Suprapubic skin (tissue), 4 donors: ENCODE data around the gene SLC25A20.

Experiments
- CTCF ChIP-seq, 2 donors: fragments of 200-600 bp in 1 of 2; fragments of 450-650 bp in 1 of 2; sonication (generic) in 1 of 2; IDR thresholded peaks; one replicate each; pipeline ENCODE4 v1.5.1; 2016 to 2019; ENCODE audit warnings: antibody characterized with exemption in 2 of 2, mild to moderate bottlenecking in 1 of 2, moderate library complexity in 1 of 2
- EP300 ChIP-seq: sonication (generic); formaldehyde crosslinking; IDR thresholded peaks from one replicate; pipeline ENCODE4 v1.6.1; 2017; ENCODE audit warnings: antibody characterized with exemption
- POLR2A ChIP-seq, 2 donors: fragments of 450-650 bp; IDR thresholded peaks; one replicate each; pipeline ENCODE4 v1.6.1; 2017; ENCODE audit warnings: antibody characterized with exemption in 2 of 2, mild to moderate bottlenecking in 2 of 2, moderate library complexity in 2 of 2
- POLR2AphosphoS5 ChIP-seq, 3 donors: sonication (generic); formaldehyde crosslinking; IDR thresholded peaks; one replicate each; pipeline ENCODE4 v1.6.1; 2017; ENCODE audit warnings: antibody characterized with exemption in 3 of 3

- no peak for TF ChIP-seq CTCF (IDR thresholded peaks at IDR 0.05)
- no peak for TF ChIP-seq POLR2A (IDR thresholded peaks at IDR 0.05)
- TF ChIP-seq POLR2AphosphoS5 (IDR thresholded peaks at IDR 0.05) = no peak
- no peak for TF ChIP-seq EP300
Observed at GRCh38 chr3:48835650-48836366, 62.9 kb downstream of the SLC25A20 start.
